A673 (cell line): ENCODE measurements around the gene GRID1. TPM values are rescaled to one million over a fixed set of nuclear protein-coding genes. Genes with fewer than 3 reads are reported as not detected.

ENCODE experiments used
- BruUV-seq: library from RNA; stranded (reverse); fragments of 400-500 nt; replicated peaks from 2 replicates; lab custom pipeline; 2021; lab: Mats Ljungman, UMichigan
- CTCF ChIA-PET: fragments of 300-600 bp; sonication (Branson Sonifier 250); formaldehyde crosslinking; loops from one replicate; lab custom pipeline; 2022; ENCODE audit warnings: antibody characterized with exemption; lab: Charles Lee
- POLR2A ChIA-PET: fragments of 300-600 bp; sonication (Branson Sonifier 250); formaldehyde crosslinking; loops from one replicate; lab custom pipeline; 2022; ENCODE audit warnings: antibody characterized with exemption; ENCODE audit not compliant: low non-redundant PET; lab: Charles Lee
- DNase-seq: peaks from one replicate; pipeline ENCODE4 v3.0.0-alpha.2; 2015; ENCODE audit warnings: low spot score
- H3K27ac ChIP-seq: fragments of 200-600 bp; sonication (generic); 2 replicates; pipeline ENCODE4 v1.5.1; 2016; ENCODE audit warnings: mixed run types, low read depth, mild to moderate bottlenecking, mixed read lengths, antibody characterized with exemption, low read length; ENCODE audit not compliant: poor library complexity, severe bottlenecking
- H3K27me3 ChIP-seq: fragments of 200-600 bp; sonication (generic); replicated peaks from 2 replicates; pipeline ENCODE4 v1.6.1; 2017; ENCODE audit warnings: mixed run types, low read depth, mild to moderate bottlenecking, mixed read lengths, antibody characterized with exemption, low read length; ENCODE audit not compliant: insufficient read depth, poor library complexity
- H3K36me3 ChIP-seq: fragments of 200-600 bp; sonication (generic); 2 replicates; pipeline ENCODE4 v1.6.1; 2016; ENCODE audit warnings: mixed run types, mild to moderate bottlenecking, mixed read lengths, antibody characterized with exemption, low read length; ENCODE audit not compliant: insufficient read depth, poor library complexity, severe bottlenecking
- H3K4me1 ChIP-seq: fragments of 200-600 bp; sonication (generic); 2 replicates; pipeline ENCODE4 v1.6.1; 2017; ENCODE audit warnings: mixed run types, mild to moderate bottlenecking, mixed read lengths, antibody characterized with exemption, low read length; ENCODE audit not compliant: insufficient read depth, poor library complexity, severe bottlenecking
- H3K4me3 ChIP-seq: fragments of 200-600 bp; sonication (generic); 2 replicates; pipeline ENCODE4 v1.5.1; 2016; ENCODE audit warnings: low read depth, mixed run types, mild to moderate bottlenecking, mixed read lengths, low read length; ENCODE audit not compliant: poor library complexity, severe bottlenecking
- H3K9me3 ChIP-seq: fragments of 200-600 bp; sonication (generic); 2 replicates; pipeline ENCODE4 v1.6.1; 2016; ENCODE audit warnings: mixed run types, low read depth, mild to moderate bottlenecking, mixed read lengths, antibody characterized with exemption, low read length; ENCODE audit not compliant: poor library complexity, severe bottlenecking
- EZH2 ChIP-seq: fragments of 200-600 bp; sonication (generic); IDR thresholded peaks from 2 replicates; pipeline ENCODE4 v1.6.1; 2017; ENCODE audit warnings: borderline replicate concordance, low read depth, mild to moderate bottlenecking, mixed read lengths, antibody characterized with exemption, low read length; ENCODE audit not compliant: poor library complexity, severe bottlenecking
- intact Hi-C: fragments of 100-400 bp; cut with micrococcal nuclease; formaldehyde crosslinking; loops from one replicate; pipeline ENCODE4 v1.10.0; 2022; ENCODE audit not compliant: unreplicated experiment
- total RNA-seq: library from RNA; stranded (reverse); gene quantifications from 2 replicates; pipeline ENCODE4 v1.2.3, GENCODE V29; 2021
- TF ChIP-seq, protein P1 (sequence below): fragments of 300-800, 200-600 bp; sonication (generic); conservative IDR thresholded peaks from 2 replicates; pipeline ENCODE4 v1.5.1; 2017; ENCODE audit warnings: low read depth, mild to moderate bottlenecking, antibody characterized with exemption, low read length, moderate library complexity, mixed read lengths

The GRID1 gene
- total RNA-seq, 1 experiment from 2014 or later: not detected

DNA sequence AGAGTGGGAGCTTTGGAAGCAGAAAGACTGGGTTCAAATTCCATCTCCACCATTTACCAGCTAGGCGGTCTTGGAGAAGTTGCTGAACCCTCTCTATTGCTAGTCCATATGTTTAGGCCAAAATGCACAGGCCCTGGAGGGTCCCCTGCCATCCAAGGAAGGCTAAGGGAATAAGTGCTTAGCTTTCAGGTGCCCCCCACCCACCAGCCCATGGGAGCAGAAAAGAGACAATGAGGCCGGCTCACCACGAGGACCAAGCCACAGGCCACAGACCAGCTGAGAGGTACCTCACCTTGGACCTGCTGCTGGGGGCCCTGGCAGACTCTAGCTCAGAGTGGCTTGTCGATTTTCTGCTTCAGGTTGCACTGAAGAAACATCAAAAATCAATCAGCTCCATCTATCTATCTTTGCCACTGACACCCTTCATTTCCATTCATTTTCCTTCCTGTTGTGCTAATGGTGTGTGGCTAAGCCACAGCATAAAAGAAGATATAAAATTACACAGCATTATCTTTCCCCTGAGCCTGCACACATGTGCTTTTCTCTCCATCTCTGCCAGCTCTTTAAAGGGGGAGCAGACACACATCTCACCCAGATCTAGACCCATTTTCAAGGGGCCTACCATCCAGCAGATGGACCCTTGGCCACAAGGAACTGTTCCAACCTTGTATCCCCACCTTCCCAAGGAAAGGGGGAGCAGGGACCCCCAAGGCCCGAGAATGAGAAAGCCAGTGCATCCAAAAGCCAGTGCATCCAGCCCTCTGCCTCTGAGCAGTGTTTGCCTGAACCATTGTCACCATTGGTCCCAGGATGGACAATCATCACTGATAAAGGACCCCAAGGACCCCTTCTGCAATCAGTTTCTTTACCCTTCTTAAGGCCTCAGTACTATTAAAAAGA, 65.4 kb downstream of the GRID1 start:
- no peak overlapping the region for H3K4me3 ChIP-seq
- TF ChIP-seq, protein P1, sequence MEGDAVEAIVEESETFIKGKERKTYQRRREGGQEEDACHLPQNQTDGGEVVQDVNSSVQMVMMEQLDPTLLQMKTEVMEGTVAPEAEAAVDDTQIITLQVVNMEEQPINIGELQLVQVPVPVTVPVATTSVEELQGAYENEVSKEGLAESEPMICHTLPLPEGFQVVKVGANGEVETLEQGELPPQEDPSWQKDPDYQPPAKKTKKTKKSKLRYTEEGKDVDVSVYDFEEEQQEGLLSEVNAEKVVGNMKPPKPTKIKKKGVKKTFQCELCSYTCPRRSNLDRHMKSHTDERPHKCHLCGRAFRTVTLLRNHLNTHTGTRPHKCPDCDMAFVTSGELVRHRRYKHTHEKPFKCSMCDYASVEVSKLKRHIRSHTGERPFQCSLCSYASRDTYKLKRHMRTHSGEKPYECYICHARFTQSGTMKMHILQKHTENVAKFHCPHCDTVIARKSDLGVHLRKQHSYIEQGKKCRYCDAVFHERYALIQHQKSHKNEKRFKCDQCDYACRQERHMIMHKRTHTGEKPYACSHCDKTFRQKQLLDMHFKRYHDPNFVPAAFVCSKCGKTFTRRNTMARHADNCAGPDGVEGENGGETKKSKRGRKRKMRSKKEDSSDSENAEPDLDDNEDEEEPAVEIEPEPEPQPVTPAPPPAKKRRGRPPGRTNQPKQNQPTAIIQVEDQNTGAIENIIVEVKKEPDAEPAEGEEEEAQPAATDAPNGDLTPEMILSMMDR: no peak
- BruUV-seq: no TSS peak
- H3K36me3 ChIP-seq: no peaks in the 10 kb centered on the region
- peaks cover 13% of the 10 kb centered on the region for H3K27me3 ChIP-seq
- no peak for DNase-seq
- no peaks in the 10 kb centered on the region for H3K9me3 ChIP-seq
- H3K4me1 ChIP-seq: no peaks in the 10 kb centered on the region
- H3K27ac ChIP-seq: no peak overlapping the region
- CTCF ChIA-PET: no interaction called here
- POLR2A ChIA-PET: no interaction called here
- intact Hi-C loops: no loop called here

DNA sequence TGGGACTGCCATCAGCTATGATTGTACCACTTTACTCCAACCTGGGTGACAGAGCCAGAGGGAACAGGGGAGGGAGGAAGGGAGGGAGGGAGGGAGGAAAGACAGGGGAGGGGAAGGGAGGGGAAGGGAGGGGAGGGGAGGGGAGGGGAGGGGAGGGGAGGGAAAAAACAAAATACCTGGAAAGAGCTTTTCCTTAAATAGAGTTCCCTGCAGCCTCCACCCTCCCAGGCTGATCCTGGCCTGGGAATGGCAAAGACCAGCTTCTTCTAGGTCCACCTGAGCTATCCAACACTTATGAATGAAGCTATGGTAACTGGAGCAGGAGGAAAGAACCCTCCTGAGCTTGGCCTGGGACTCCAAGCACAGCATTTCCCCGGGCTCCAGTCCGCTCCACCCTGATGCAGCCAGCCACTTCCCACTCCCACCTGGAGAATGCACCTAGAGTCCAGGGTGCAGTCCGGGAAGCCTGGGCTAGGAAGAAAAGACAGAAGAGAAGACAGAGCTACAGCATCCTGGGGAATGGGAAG, 66.1 kb downstream of the GRID1 start:
- no TSS peak for BruUV-seq
- CTCF ChIA-PET: no interaction called here
- no peaks in the 10 kb centered on the region for H3K9me3 ChIP-seq
- intact Hi-C loops: no loop called here
- peaks cover 13% of the 10 kb centered on the region for H3K27me3 ChIP-seq
- no peaks in the 10 kb centered on the region for H3K4me1 ChIP-seq
- H3K36me3 ChIP-seq: no peaks in the 10 kb centered on the region
- DNase-seq: no peak
- no peak overlapping the region for H3K4me3 ChIP-seq
- POLR2A ChIA-PET: no interaction called here
- no peak overlapping the region for H3K27ac ChIP-seq
- TF ChIP-seq EZH2: no peak
- TF ChIP-seq, protein P1: no peak

DNA sequence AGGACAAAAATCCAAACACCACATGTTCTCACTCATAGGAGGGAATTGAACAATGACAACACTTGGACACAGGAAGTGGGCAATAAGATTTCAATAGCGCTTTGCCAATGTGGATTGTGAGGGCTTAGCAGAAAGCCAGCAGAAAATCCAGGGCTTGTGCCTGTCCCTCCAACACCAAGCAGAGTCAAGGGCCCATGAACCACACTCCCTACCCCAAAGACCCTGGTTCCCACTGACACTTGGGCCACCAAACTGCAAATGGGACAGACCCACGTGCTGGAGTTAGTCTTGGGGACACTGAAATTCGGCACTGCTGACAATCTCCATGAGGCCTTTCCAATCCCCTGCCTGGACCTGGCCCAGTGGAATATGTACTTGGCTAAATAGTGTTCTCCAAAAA, 67.0 kb downstream of the GRID1 start:
- ChIA-PET POLR2A (no interaction called here), CTCF (no interaction called here)
- BruUV-seq: no TSS peak
- DNase-seq: no peak
- intact Hi-C loops: no loop called here
- Histone ChIP-seq H3K4me3 (no peak overlapping the region), H3K27me3 (peaks cover 13% of the 10 kb centered on the region), H3K27ac (no peak overlapping the region), H3K4me1 (no peaks in the 10 kb centered on the region), H3K9me3 (no peaks in the 10 kb centered on the region), H3K36me3 (no peaks in the 10 kb centered on the region)
- TF ChIP-seq, protein P1: no peak
- TF ChIP-seq EZH2: no peak
